Peyer's patch (tissue), 4 donors: Measurements from ENCODE around the gene HCFC2.

Experiments used
- CTCF ChIP-seq, 6 experiments: fragments of 450-650 bp in 4 of 6; fragments of 200-600 bp in 2 of 6; sonication (generic) in 1 of 6; IDR thresholded peaks; one replicate each; pipeline ENCODE4 v1.5.1; 2017 to 2019; ENCODE audit warnings: antibody characterized with exemption in 6 of 6, mild to moderate bottlenecking in 3 of 6, moderate library complexity in 1 of 6
- POLR2A ChIP-seq, 2 donors: fragments of 450-650 bp; IDR thresholded peaks; one replicate each; pipeline ENCODE4 v1.5.1; 2017; ENCODE audit warnings: antibody characterized with exemption in 2 of 2, mild to moderate bottlenecking in 2 of 2, moderate library complexity in 2 of 2

DNA sequence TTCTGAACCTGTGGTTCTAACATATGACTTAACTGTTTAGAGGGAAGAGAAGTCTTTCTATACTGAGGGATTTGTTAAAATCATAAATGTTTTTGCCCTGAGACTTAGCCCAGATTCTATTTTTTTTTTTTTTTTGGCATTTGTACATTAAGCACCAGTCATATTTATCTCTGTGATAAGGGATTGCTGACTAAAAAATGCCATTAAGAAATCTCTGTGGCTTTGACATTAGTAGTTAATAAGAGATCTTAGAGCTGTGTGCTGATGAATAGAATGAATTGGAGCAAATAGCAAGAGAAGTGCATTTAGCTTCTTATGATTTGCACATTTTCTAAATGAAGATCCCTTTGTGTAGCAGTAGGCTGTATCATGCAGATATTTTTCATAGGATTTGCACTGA, 41.1 kb downstream of the HCFC2 start:
- no peak for TF ChIP-seq CTCF (IDR thresholded peaks at IDR 0.05)
- TF ChIP-seq POLR2A (IDR thresholded peaks at IDR 0.05) = no peak
